ENCODE measurements around the gene SHOC2. TPM values are rescaled to one million over a fixed set of nuclear protein-coding genes. Genes with fewer than 3 reads are reported as not detected.

SHOC2 gene
- total and polyA plus RNA-seq, 2 of the 13 experiments (the other 11 are each of a cell fraction or from before 2014, with no cell fraction given) = 8.6 to 25.5 TPM

- no peak for DNase-seq (ENCODE audit: low spot score)
- no peaks in the 10 kb centered on the region; a peak in 1 of 5 replicates for H3K36me3 ChIP-seq (replicated peaks in 1 of 2; ENCODE audit: control insufficient read depth in 1 of 2, insufficient read depth in 2 of 2, low read length in 2 of 2)
- H2AFZ ChIP-seq (ENCODE audit: low read length) = no peak overlapping the region
- no TSS peak for BruUV-seq (replicated peaks)
- FAIRE-seq = no peak
- H4K20me1 ChIP-seq (ENCODE audit: insufficient read depth, low read length) = no peaks in the 10 kb centered on the region
- POLR2A ChIA-PET = no interaction called here
- H3K9me3 ChIP-seq (ENCODE audit: low read length) = no peaks in the 10 kb centered on the region
- H3K4me2 ChIP-seq (ENCODE audit: low read depth, low read length) = no peak overlapping the region
- H3K4me1 ChIP-seq (ENCODE audit: insufficient read depth, low read length) = no peaks in the 10 kb centered on the region
- H3K9ac ChIP-seq (ENCODE audit: insufficient read depth, low read depth, low read length) = no peak overlapping the region
- no peak overlapping the region for H3K4me3 ChIP-seq (replicated peaks in 1 of 3; ENCODE audit: insufficient read depth in 1 of 3, low read depth in 2 of 3, low read length in 3 of 3)
- ATAC-seq = no peak
- TF ChIP-seq MED13 (CRISPR knock-in tag; IDR thresholded peaks at IDR 0.05) (no peak), ZNF607 (CRISPR knock-in tag; IDR thresholded peaks at IDR 0.05; ENCODE audit: borderline replicate concordance) (no peak), CENPX (CRISPR knock-in tag; IDR thresholded peaks at IDR 0.05) (no peak), PRDM10 (CRISPR knock-in tag; IDR thresholded peaks at IDR 0.05; ENCODE audit: low read depth) (no peak), TFE3 (CRISPR knock-in tag; IDR thresholded peaks at IDR 0.05) (no peak), RFXANK (CRISPR knock-in tag; IDR thresholded peaks at IDR 0.05) (no peak)
- TF ChIP-seq, protein P1, sequence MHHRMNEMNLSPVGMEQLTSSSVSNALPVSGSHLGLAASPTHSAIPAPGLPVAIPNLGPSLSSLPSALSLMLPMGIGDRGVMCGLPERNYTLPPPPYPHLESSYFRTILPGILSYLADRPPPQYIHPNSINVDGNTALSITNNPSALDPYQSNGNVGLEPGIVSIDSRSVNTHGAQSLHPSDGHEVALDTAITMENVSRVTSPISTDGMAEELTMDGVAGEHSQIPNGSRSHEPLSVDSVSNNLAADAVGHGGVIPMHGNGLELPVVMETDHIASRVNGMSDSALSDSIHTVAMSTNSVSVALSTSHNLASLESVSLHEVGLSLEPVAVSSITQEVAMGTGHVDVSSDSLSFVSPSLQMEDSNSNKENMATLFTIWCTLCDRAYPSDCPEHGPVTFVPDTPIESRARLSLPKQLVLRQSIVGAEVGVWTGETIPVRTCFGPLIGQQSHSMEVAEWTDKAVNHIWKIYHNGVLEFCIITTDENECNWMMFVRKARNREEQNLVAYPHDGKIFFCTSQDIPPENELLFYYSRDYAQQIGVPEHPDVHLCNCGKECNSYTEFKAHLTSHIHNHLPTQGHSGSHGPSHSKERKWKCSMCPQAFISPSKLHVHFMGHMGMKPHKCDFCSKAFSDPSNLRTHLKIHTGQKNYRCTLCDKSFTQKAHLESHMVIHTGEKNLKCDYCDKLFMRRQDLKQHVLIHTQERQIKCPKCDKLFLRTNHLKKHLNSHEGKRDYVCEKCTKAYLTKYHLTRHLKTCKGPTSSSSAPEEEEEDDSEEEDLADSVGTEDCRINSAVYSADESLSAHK (CRISPR knock-in tag; IDR thresholded peaks at IDR 0.05; ENCODE audit: borderline replicate concordance) = no peak
- TF ChIP-seq, protein P2, sequence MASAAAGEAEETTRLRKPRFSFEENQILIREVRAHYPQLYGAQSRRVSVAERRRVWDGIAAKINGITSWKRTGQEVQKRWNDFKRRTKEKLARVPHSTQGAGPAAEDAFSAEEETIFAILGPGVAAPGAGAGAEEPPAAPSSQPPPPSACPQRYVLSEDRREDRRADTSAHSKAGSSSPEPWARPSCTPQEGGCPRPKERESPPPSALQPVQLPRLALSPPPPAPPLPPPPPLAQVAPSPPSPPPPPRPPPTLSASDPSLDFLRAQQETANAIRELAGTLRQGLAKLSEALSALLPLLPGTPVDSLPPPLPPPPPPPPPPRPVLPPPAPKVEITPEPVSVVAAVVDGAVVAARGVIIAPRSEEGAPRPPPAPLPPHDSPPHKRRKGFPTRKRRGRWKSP (CRISPR knock-in tag; IDR thresholded peaks at IDR 0.05) = no peak
- TF ChIP-seq, protein P3, sequence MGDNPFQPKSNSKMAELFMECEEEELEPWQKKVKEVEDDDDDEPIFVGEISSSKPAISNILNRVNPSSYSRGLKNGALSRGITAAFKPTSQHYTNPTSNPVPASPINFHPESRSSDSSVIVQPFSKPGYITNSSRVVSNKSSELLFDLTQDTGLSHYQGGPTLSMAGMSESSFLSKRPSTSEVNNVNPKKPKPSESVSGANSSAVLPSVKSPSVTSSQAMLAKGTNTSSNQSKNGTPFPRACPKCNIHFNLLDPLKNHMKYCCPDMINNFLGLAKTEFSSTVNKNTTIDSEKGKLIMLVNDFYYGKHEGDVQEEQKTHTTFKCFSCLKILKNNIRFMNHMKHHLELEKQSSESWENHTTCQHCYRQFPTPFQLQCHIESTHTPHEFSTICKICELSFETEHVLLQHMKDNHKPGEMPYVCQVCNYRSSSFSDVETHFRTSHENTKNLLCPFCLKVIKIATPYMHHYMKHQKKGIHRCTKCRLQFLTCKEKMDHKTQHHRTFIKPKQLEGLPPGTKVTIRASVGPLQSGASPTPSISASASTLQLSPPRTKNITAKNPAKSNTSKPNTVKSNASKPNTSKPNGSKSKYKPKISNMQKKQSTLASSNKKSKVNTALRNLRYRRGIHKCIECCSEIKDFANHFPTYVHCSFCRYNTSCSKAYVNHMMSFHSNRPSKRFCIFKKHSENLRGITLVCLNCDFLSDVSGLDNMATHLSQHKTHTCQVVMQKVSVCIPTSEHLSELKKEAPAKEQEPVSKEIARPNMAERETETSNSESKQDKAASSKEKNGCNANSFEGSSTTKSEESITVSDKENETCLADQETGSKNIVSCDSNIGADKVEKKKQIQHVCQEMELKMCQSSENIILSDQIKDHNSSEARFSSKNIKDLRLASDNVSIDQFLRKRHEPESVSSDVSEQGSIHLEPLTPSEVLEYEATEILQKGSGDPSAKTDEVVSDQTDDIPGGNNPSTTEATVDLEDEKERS (CRISPR knock-in tag; IDR thresholded peaks at IDR 0.05) = no peak
- intact Hi-C loops (cut with micrococcal nuclease; ENCODE audit: unreplicated experiment) (no loop called here), in situ Hi-C loops (cut with HindIII; ENCODE audit: extremely low pct_ligation_motif_present, low pct_unique_long_range_greater_than_20kb) (no loop called here)
- no peaks in the 10 kb centered on the region for H3K79me2 ChIP-seq (ENCODE audit: insufficient read depth, low read length)
- CTCF ChIA-PET (ENCODE audit: low intra/inter-chr PET ratio, low total read pairs) = no interaction called here
- no peaks in the 10 kb centered on the region for H3K27me3 ChIP-seq (ENCODE audit: control insufficient read depth in 1 of 2, insufficient read depth in 2 of 2, low read length in 2 of 2)
- no peak overlapping the region for H3K27ac ChIP-seq (ENCODE audit: extremely low read length, insufficient read depth, low read length)
Observed at GRCh38 chr10:111018021-111018420, 98.6 kb downstream of the SHOC2 start.
